WTC11 (cell line): ENCODE measurements around the gene MED12L.

Source experiments
- ELF4 ChIP-seq: sonication (generic); formaldehyde crosslinking; IDR thresholded peaks from 2 replicates; pipeline ENCODE4 v1.8.1; 2022; ENCODE audit warnings: low read depth, mild to moderate bottlenecking, moderate library complexity, missing genetic modification reagents
- IRF1 ChIP-seq: sonication (generic); formaldehyde crosslinking; IDR thresholded peaks from 2 replicates; pipeline ENCODE4 v1.8.0; 2023; ENCODE audit warnings: missing genetic modification reagents
- MYBL2 ChIP-seq: sonication (generic); formaldehyde crosslinking; IDR thresholded peaks from 2 replicates; pipeline ENCODE4 v1.8.1; 2023; ENCODE audit warnings: mild to moderate bottlenecking, moderate library complexity, missing genetic modification reagents
- TEAD4 ChIP-seq: sonication (generic); formaldehyde crosslinking; IDR thresholded peaks from 2 replicates; pipeline ENCODE4 v1.8.0; 2022; ENCODE audit warnings: mild to moderate bottlenecking, missing genetic modification reagents
- USF2 ChIP-seq: sonication (generic); formaldehyde crosslinking; IDR thresholded peaks from 2 replicates; pipeline ENCODE4 v1.8.1; 2023; ENCODE audit warnings: mild to moderate bottlenecking, missing genetic modification reagents, moderate library complexity
- ZBTB43 ChIP-seq: sonication (generic); formaldehyde crosslinking; IDR thresholded peaks from 2 replicates; pipeline ENCODE4 v1.8.1; 2023; ENCODE audit warnings: mild to moderate bottlenecking, missing genetic modification reagents
- TF ChIP-seq, protein P1 (sequence below): fragments of 200-600 bp; IDR thresholded peaks from 2 replicates; pipeline ENCODE4 v1.8.0; 2022; ENCODE audit warnings: antibody characterized with exemption
- TF ChIP-seq, protein P2 (sequence below): fragments of 250-450 bp; sonication (Bioruptor Pico); IDR thresholded peaks from 2 replicates; pipeline ENCODE4 v1.9.0; 2021; ENCODE audit warnings: mild to moderate bottlenecking, borderline replicate concordance

- TF ChIP-seq ZBTB43 (CRISPR knock-in tag) (no peak), MYBL2 (CRISPR knock-in tag) (no peak), USF2 (CRISPR knock-in tag) (no peak), ELF4 (no peak), TEAD4 (no peak), IRF1 (CRISPR knock-in tag) (no peak)
- TF ChIP-seq, protein P1, sequence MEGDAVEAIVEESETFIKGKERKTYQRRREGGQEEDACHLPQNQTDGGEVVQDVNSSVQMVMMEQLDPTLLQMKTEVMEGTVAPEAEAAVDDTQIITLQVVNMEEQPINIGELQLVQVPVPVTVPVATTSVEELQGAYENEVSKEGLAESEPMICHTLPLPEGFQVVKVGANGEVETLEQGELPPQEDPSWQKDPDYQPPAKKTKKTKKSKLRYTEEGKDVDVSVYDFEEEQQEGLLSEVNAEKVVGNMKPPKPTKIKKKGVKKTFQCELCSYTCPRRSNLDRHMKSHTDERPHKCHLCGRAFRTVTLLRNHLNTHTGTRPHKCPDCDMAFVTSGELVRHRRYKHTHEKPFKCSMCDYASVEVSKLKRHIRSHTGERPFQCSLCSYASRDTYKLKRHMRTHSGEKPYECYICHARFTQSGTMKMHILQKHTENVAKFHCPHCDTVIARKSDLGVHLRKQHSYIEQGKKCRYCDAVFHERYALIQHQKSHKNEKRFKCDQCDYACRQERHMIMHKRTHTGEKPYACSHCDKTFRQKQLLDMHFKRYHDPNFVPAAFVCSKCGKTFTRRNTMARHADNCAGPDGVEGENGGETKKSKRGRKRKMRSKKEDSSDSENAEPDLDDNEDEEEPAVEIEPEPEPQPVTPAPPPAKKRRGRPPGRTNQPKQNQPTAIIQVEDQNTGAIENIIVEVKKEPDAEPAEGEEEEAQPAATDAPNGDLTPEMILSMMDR: no peak
- TF ChIP-seq, protein P2, sequence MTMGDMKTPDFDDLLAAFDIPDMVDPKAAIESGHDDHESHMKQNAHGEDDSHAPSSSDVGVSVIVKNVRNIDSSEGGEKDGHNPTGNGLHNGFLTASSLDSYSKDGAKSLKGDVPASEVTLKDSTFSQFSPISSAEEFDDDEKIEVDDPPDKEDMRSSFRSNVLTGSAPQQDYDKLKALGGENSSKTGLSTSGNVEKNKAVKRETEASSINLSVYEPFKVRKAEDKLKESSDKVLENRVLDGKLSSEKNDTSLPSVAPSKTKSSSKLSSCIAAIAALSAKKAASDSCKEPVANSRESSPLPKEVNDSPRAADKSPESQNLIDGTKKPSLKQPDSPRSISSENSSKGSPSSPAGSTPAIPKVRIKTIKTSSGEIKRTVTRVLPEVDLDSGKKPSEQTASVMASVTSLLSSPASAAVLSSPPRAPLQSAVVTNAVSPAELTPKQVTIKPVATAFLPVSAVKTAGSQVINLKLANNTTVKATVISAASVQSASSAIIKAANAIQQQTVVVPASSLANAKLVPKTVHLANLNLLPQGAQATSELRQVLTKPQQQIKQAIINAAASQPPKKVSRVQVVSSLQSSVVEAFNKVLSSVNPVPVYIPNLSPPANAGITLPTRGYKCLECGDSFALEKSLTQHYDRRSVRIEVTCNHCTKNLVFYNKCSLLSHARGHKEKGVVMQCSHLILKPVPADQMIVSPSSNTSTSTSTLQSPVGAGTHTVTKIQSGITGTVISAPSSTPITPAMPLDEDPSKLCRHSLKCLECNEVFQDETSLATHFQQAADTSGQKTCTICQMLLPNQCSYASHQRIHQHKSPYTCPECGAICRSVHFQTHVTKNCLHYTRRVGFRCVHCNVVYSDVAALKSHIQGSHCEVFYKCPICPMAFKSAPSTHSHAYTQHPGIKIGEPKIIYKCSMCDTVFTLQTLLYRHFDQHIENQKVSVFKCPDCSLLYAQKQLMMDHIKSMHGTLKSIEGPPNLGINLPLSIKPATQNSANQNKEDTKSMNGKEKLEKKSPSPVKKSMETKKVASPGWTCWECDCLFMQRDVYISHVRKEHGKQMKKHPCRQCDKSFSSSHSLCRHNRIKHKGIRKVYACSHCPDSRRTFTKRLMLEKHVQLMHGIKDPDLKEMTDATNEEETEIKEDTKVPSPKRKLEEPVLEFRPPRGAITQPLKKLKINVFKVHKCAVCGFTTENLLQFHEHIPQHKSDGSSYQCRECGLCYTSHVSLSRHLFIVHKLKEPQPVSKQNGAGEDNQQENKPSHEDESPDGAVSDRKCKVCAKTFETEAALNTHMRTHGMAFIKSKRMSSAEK (CRISPR knock-in tag): no peak
Observed at GRCh38 chr3:151206201-151206600, 120.7 kb downstream of the MED12L start.
